ENCODE data around the gene CBFA2T2. TPM values are rescaled to one million over a fixed set of nuclear protein-coding genes. Genes with fewer than 3 reads are reported as not detected.

Gene CBFA2T2
- total RNA-seq, 4 donors from 2014 or later = 16.7 to 22.5 (median 19.1) TPM

- Histone ChIP-seq H3K27ac (no peak overlapping the region), H3K36me3 (peaks cover 0 to 24% (median 0%) of the 10 kb centered on the region in 3 donors), H3K27me3 (no peaks in the 10 kb centered on the region), H3K4me3 (no peak overlapping the region), H3K4me1 (peaks cover 0 to 4% (median 0%) of the 10 kb centered on the region in 4 donors), H3K9me3 (no peaks in the 10 kb centered on the region)
- 41 to 45% methylated on average over 1 of the region's 1 CpG for WGBS, 2 donors
- TF ChIP-seq POLR2A (IDR thresholded peaks at IDR 0.05) = no peak
- DNase-seq (ENCODE audit: low spot score in 2 of 2) = no peak
Observed at GRCh38 chr20:33604991-33605370, 115.1 kb downstream of the CBFA2T2 start.

GRCh38 chr20:33606118-33606771 is 116.3 kb downstream of the CBFA2T2 start:
- no peaks in the 10 kb centered on the region for H3K9me3 ChIP-seq
- H3K36me3 ChIP-seq = peaks cover 0 to 26% (median 0%) of the 10 kb centered on the region in 3 donors
- WGBS, 2 donors = 94% methylated on average over 3 of the region's 3 CpGs
- TF ChIP-seq POLR2A (IDR thresholded peaks at IDR 0.05) = no peak
- TF ChIP-seq EP300 (IDR thresholded peaks at IDR 0.05) = no peak
- TF ChIP-seq, protein P1, sequence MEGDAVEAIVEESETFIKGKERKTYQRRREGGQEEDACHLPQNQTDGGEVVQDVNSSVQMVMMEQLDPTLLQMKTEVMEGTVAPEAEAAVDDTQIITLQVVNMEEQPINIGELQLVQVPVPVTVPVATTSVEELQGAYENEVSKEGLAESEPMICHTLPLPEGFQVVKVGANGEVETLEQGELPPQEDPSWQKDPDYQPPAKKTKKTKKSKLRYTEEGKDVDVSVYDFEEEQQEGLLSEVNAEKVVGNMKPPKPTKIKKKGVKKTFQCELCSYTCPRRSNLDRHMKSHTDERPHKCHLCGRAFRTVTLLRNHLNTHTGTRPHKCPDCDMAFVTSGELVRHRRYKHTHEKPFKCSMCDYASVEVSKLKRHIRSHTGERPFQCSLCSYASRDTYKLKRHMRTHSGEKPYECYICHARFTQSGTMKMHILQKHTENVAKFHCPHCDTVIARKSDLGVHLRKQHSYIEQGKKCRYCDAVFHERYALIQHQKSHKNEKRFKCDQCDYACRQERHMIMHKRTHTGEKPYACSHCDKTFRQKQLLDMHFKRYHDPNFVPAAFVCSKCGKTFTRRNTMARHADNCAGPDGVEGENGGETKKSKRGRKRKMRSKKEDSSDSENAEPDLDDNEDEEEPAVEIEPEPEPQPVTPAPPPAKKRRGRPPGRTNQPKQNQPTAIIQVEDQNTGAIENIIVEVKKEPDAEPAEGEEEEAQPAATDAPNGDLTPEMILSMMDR (IDR thresholded peaks at IDR 0.05) = no peak
- H3K27ac ChIP-seq = no peak overlapping the region
- no peak for DNase-seq (ENCODE audit: low spot score in 2 of 2)
- no peak overlapping the region for H3K4me3 ChIP-seq
- H3K27me3 ChIP-seq = no peaks in the 10 kb centered on the region
- H3K4me1 ChIP-seq = peaks cover 0 to 4% (median 0%) of the 10 kb centered on the region in 4 donors

DNA sequence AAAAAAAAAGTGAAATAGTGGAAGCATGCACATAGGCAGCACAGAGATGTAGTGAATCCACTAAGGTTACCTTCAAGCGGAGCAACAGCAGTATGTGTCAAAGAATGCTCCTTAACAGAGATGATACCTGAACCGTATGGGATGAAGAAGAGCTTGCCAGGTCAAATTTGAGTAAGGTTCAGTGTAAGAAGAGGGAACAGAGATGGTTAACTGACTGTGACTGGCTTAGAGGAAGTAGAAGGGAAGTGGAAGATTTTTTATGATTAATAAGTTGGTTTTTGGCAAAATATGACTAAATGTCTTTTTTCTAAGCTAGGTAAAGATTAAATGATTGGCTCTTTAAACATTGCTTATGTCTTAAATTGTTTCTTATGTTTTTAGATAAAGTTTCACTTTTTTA is 119.6 kb downstream of the CBFA2T2 start:
- WGBS, 2 donors = 94 to 95% methylated on average over 2 of the region's 2 CpGs
- no peaks in the 10 kb centered on the region for H3K9me3 ChIP-seq
- peaks cover 0 to 52% (median 0%) of the 10 kb centered on the region in 3 donors for H3K36me3 ChIP-seq
- H3K27ac ChIP-seq = no peak overlapping the region
- no peaks in the 10 kb centered on the region for H3K27me3 ChIP-seq
- H3K4me1 ChIP-seq = peaks cover 0 to 4% (median 0%) of the 10 kb centered on the region in 4 donors
- H3K4me3 ChIP-seq = no peak overlapping the region
- DNase-seq (ENCODE audit: low spot score in 2 of 2) = no peak
- TF ChIP-seq, protein P1 (IDR thresholded peaks at IDR 0.05) = no peak
- TF ChIP-seq EP300 (IDR thresholded peaks at IDR 0.05) = no peak
- TF ChIP-seq POLR2A (IDR thresholded peaks at IDR 0.05) = no peak

DNA sequence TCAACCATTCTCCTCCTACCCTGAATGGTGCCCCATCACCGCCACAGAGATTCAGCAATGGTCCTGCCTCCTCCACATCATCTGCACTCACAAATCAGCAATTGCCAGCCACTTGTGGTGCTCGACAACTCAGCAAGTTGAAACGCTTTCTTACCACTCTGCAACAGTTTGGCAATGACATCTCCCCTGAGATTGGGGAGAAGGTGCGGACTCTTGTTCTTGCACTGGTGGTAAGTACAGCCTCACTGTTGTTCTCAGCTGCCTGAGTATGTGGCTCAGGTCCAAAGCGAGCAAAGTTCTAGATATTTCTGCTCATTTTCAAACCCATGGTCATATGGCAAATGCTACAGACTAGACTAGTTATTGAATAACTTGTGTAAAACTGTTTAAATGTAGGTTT is 121.2 kb downstream of the CBFA2T2 start:
- H3K36me3 ChIP-seq = peaks cover 0 to 57% (median 0%) of the 10 kb centered on the region in 3 donors
- TF ChIP-seq, protein P1 (IDR thresholded peaks at IDR 0.05) = no peak
- no peak for TF ChIP-seq EP300 (IDR thresholded peaks at IDR 0.05)

DNA sequence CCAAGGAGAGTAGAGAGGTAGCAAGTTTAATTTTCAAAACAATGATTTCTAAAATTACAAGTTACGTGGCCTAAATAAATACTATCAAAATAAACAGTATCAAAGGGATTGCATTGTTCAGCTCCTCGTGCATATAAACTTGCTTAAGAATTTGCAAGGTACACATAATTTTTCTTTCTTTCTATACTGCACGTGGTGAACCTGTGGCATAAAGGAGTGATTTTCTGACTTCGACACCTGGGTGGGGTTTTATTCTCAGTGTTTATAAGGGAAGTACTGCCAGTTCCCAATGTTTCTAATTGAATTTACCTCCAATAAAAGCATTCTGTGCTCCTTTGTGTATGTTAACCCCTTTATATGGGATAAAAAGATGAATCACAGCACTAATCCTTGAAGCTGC is 122.1 kb downstream of the CBFA2T2 start:
- TF ChIP-seq EP300 (IDR thresholded peaks at IDR 0.05) = no peak
- 57 to 59% methylated on average over 4 of the region's 4 CpGs for WGBS, 2 donors
- H3K27ac ChIP-seq = no peak overlapping the region
- no peak overlapping the region for H3K4me3 ChIP-seq
- no peak for DNase-seq (ENCODE audit: low spot score in 2 of 2)
- H3K27me3 ChIP-seq = no peaks in the 10 kb centered on the region
- no peaks in the 10 kb centered on the region for H3K4me1 ChIP-seq
- no peaks in the 10 kb centered on the region for H3K9me3 ChIP-seq
- H3K36me3 ChIP-seq = peaks cover 0 to 62% (median 0%) of the 10 kb centered on the region in 3 donors

More for the DNA sequence above, 121.2 kb downstream of the CBFA2T2 start:
- Histone ChIP-seq H3K9me3 (no peaks in the 10 kb centered on the region), H3K27ac (no peak overlapping the region), H3K4me3 (no peak overlapping the region), H3K4me1 (no peaks in the 10 kb centered on the region), H3K27me3 (no peaks in the 10 kb centered on the region)
- 89 to 92% methylated on average over 5 of the region's 5 CpGs for WGBS, 2 donors
- DNase-seq (ENCODE audit: low spot score in 2 of 2) = no peak

GRCh38 chr20:33621717-33622400 is 132.0 kb downstream of the CBFA2T2 start:
- no peak overlapping the region for H3K4me3 ChIP-seq
- no peak for TF ChIP-seq POLR2A (IDR thresholded peaks at IDR 0.05)
- no peak for TF ChIP-seq EP300 (IDR thresholded peaks at IDR 0.05)
- TF ChIP-seq, protein P1 (IDR thresholded peaks at IDR 0.05) = no peak
- no peaks in the 10 kb centered on the region for H3K9me3 ChIP-seq
- WGBS, 2 donors = 81 to 87% methylated on average over 4 of the region's 4 CpGs
- no peak for DNase-seq (ENCODE audit: low spot score in 2 of 2)
- no peak overlapping the region for H3K27ac ChIP-seq
- no peaks in the 10 kb centered on the region for H3K4me1 ChIP-seq
- peaks cover 0 to 50% (median 11%) of the 10 kb centered on the region in 3 donors for H3K36me3 ChIP-seq
- no peaks in the 10 kb centered on the region for H3K27me3 ChIP-seq

Data from tibial nerve (tissue), 4 donors.